Measurements from ENCODE around the gene TSC2.
"Not testable (repeated sequence)": the region's sequence is repeated elsewhere in the genome, so short reads cannot be mapped to it uniquely, and the experiment has no call there.

Gene TSC2

GRCh38 chr16:2110332-2111008 is 62.7 kb downstream of the TSC2 start:
- in situ Hi-C loops (cut with MboI; ENCODE audit: low pct_unique_long_range_greater_than_20kb, low sequenced_read_pairs); DNase-seq: not testable (repeated sequence)

GRCh38 chr16:2111009-2111353 is 63.2 kb downstream of the TSC2 start:
- in situ Hi-C loops (cut with MboI; ENCODE audit: low pct_unique_long_range_greater_than_20kb, low sequenced_read_pairs); DNase-seq: not testable (repeated sequence)

GRCh38 chr16:2111412-2112335 is 63.9 kb downstream of the TSC2 start:
- in situ Hi-C loops (cut with MboI; ENCODE audit: low pct_unique_long_range_greater_than_20kb, low sequenced_read_pairs); DNase-seq: not testable (repeated sequence)

GRCh38 chr16:2112539-2113106 is 64.8 kb downstream of the TSC2 start:
- in situ Hi-C loops (cut with MboI; ENCODE audit: low pct_unique_long_range_greater_than_20kb, low sequenced_read_pairs); DNase-seq: not testable (repeated sequence)

GRCh38 chr16:2114225-2114624 is 66.4 kb downstream of the TSC2 start:
- DNase-seq; in situ Hi-C loops (cut with MboI; ENCODE audit: low pct_unique_long_range_greater_than_20kb, low sequenced_read_pairs): not testable (repeated sequence)

- in situ Hi-C loops (cut with MboI; ENCODE audit: low pct_unique_long_range_greater_than_20kb, low sequenced_read_pairs) = not testable (repeated sequence)
These were observed 67.3 kb downstream of the TSC2 start for GRCh38 chr16:2114885-2115590.

GRCh38 chr16:2115591-2115973 is 67.8 kb downstream of the TSC2 start:
- in situ Hi-C loops (cut with MboI; ENCODE audit: low pct_unique_long_range_greater_than_20kb, low sequenced_read_pairs) = no loop called here

More at GRCh38 chr16:2114885-2115590, 67.3 kb downstream of the TSC2 start:
- not testable (repeated sequence) for DNase-seq

GRCh38 chr16:2116428-2116827 is 68.6 kb downstream of the TSC2 start:
- in situ Hi-C loops (cut with MboI; ENCODE audit: low pct_unique_long_range_greater_than_20kb, low sequenced_read_pairs); DNase-seq: not testable (repeated sequence)

More at GRCh38 chr16:2115591-2115973, 67.8 kb downstream of the TSC2 start:
- no peak for DNase-seq

GRCh38 chr16:2117341-2117740 is 69.6 kb downstream of the TSC2 start:
- DNase-seq; in situ Hi-C loops (cut with MboI; ENCODE audit: low pct_unique_long_range_greater_than_20kb, low sequenced_read_pairs): not testable (repeated sequence)

- DNase-seq; in situ Hi-C loops (cut with MboI; ENCODE audit: low pct_unique_long_range_greater_than_20kb, low sequenced_read_pairs): not testable (repeated sequence)
These were observed 70.4 kb downstream of the TSC2 start for GRCh38 chr16:2117960-2118722.

- DNase-seq = peak; percentile 32
- in situ Hi-C loops (cut with MboI; ENCODE audit: low pct_unique_long_range_greater_than_20kb, low sequenced_read_pairs) = not testable (repeated sequence)
These were observed 73.5 kb downstream of the TSC2 start for GRCh38 chr16:2121325-2121724.

GRCh38 chr16:2121853-2122252 is 74.1 kb downstream of the TSC2 start:
- in situ Hi-C loops (cut with MboI; ENCODE audit: low pct_unique_long_range_greater_than_20kb, low sequenced_read_pairs) = no loop called here
- DNase-seq = no peak

- in situ Hi-C loops (cut with MboI; ENCODE audit: low pct_unique_long_range_greater_than_20kb, low sequenced_read_pairs) = no loop called here
These were observed 74.6 kb downstream of the TSC2 start for GRCh38 chr16:2122429-2122828.

GRCh38 chr16:2122934-2123683 is 75.3 kb downstream of the TSC2 start:
- in situ Hi-C loops (cut with MboI; ENCODE audit: low pct_unique_long_range_greater_than_20kb, low sequenced_read_pairs); DNase-seq: not testable (repeated sequence)

More at GRCh38 chr16:2122429-2122828, 74.6 kb downstream of the TSC2 start:
- no peak for DNase-seq

GRCh38 chr16:2123706-2124376 is 76.1 kb downstream of the TSC2 start:
- in situ Hi-C loops (cut with MboI; ENCODE audit: low pct_unique_long_range_greater_than_20kb, low sequenced_read_pairs); DNase-seq: not testable (repeated sequence)

- in situ Hi-C loops (cut with MboI; ENCODE audit: low pct_unique_long_range_greater_than_20kb, low sequenced_read_pairs); DNase-seq: not testable (repeated sequence)
These were observed 76.5 kb downstream of the TSC2 start for GRCh38 chr16:2124377-2124693.

- in situ Hi-C loops (cut with MboI; ENCODE audit: low pct_unique_long_range_greater_than_20kb, low sequenced_read_pairs) = not testable (repeated sequence)
- peak; percentile 89 for DNase-seq
These were observed 77.1 kb downstream of the TSC2 start for GRCh38 chr16:2124694-2125444.

Data from KBM-7 (cell line).